Nephron progenitor cell (in vitro differentiated cells): ENCODE measurements around the gene DDX1.

Experiments used
- DNase-seq: peaks from one replicate; pipeline ENCODE4 v3.0.0; 2021
- H3K27ac Mint-ChIP-seq: 2 replicates; pipeline ENCODE4 v1.8.0; 2021; ENCODE audit warnings: mild to moderate bottlenecking, moderate library complexity, mixed read lengths
- H3K27me3 Mint-ChIP-seq: 2 replicates; pipeline ENCODE4 v1.8.0; 2021; ENCODE audit warnings: mild to moderate bottlenecking, low read depth, mixed read lengths; ENCODE audit not compliant: poor library complexity
- H3K36me3 Mint-ChIP-seq: 2 replicates; pipeline ENCODE4 v1.8.0; 2021; ENCODE audit warnings: low read depth, mixed read lengths
- H3K4me1 Mint-ChIP-seq: 2 replicates; pipeline ENCODE4 v1.8.0; 2021; ENCODE audit warnings: mixed read lengths
- H3K4me3 Mint-ChIP-seq: 2 replicates; pipeline ENCODE4 v1.8.0; 2021; ENCODE audit warnings: mild to moderate bottlenecking, moderate library complexity, mixed read lengths
- H3K9me3 Mint-ChIP-seq: 2 replicates; pipeline ENCODE4 v1.8.0; 2021; ENCODE audit warnings: mild to moderate bottlenecking, moderate library complexity, mixed read lengths
- TF ChIP-seq, protein P1 (sequence below): fragments of 200-600 bp; sonication (generic); IDR thresholded peaks from 2 replicates; pipeline ENCODE4 v1.5.0; 2021; ENCODE audit warnings: antibody characterized with exemption

The DDX1 gene

DNA sequence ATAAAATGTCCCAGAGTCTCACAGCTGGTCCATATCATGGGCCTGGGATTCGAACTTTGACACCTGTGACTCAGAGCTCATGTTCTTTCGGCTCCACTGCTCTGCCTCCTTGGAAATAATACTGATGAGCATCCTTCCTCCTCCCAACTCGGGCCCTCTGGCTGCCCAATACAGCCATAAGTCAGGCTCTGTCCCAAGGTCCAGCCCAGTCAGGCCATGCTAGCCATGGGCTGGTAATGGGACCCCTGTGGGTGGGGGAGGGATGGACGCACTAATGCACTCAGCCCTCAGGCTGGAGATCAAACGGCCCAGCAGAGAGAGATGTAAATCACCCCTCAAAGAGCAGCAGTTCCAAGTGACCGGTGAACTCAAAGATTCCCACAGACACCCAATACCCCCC, 61.1 kb downstream of the DDX1 start:
- peaks cover 1% of the 10 kb centered on the region for H3K9me3 Mint-ChIP-seq
- DNase-seq, result peak; percentile 84
- no peaks in the 10 kb centered on the region for H3K36me3 Mint-ChIP-seq
- H3K27ac Mint-ChIP-seq, result peak overlapping the region; percentile 98
- TF ChIP-seq, protein P1, sequence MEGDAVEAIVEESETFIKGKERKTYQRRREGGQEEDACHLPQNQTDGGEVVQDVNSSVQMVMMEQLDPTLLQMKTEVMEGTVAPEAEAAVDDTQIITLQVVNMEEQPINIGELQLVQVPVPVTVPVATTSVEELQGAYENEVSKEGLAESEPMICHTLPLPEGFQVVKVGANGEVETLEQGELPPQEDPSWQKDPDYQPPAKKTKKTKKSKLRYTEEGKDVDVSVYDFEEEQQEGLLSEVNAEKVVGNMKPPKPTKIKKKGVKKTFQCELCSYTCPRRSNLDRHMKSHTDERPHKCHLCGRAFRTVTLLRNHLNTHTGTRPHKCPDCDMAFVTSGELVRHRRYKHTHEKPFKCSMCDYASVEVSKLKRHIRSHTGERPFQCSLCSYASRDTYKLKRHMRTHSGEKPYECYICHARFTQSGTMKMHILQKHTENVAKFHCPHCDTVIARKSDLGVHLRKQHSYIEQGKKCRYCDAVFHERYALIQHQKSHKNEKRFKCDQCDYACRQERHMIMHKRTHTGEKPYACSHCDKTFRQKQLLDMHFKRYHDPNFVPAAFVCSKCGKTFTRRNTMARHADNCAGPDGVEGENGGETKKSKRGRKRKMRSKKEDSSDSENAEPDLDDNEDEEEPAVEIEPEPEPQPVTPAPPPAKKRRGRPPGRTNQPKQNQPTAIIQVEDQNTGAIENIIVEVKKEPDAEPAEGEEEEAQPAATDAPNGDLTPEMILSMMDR, result no peak
- H3K27me3 Mint-ChIP-seq, result peaks cover 12% of the 10 kb centered on the region
- H3K4me1 Mint-ChIP-seq, result peaks cover 95% of the 10 kb centered on the region
- H3K4me3 Mint-ChIP-seq, result no peak overlapping the region

DNA sequence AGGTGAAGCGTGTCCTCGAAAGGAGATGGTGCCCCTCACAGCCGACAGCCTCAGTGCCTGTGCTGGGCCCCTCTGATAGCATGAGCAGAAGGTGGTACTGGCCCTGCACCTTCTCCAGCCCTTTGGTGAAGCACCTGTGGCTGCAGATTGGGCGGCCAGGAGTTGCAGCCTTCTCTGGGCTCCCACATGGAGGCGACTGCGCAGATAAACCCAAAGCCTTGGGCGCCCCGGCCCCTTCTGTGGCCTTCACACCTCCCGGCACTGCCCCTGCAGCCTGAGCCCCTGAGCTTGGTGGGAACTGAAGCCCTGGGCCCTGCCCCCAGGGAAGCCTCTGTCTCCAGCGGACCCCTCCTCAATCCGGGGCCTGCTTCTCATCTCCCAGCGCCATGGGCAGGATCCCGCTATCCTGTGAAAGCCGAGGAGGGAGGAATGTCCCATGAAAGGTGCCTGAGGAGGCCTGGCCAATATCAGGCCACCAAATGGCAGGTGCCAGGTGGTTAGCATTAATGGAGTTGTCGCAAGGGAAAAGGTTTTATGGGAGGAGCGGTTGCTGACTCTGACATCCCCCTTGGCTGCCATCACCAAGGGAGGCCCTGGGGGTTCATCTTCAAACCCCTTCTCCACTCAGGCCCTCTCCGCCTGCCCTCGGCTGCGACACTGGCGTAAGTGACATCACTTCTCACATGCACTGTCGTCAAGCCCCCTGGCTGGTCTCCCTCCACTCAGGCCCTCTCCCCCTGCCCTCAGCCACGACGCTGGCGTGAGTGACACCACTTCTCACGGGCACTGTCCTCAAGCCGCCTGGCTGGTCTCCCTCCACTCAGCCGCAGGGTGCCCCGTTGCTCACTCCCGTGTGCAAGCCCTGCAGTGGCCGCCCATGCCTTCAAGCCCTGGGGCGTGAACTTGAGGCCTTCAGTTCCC, 62.4 kb downstream of the DDX1 start:
- peaks cover 14% of the 10 kb centered on the region for H3K9me3 Mint-ChIP-seq
- H3K4me1 Mint-ChIP-seq, result peaks cover 89% of the 10 kb centered on the region
- H3K36me3 Mint-ChIP-seq, result peaks cover 7% of the 10 kb centered on the region
- peaks cover 12% of the 10 kb centered on the region for H3K27me3 Mint-ChIP-seq
- no peak for DNase-seq
- H3K4me3 Mint-ChIP-seq, result no peak overlapping the region
- TF ChIP-seq, protein P1, result no peak
- H3K27ac Mint-ChIP-seq, result peak overlapping the region; percentile 98

DNA sequence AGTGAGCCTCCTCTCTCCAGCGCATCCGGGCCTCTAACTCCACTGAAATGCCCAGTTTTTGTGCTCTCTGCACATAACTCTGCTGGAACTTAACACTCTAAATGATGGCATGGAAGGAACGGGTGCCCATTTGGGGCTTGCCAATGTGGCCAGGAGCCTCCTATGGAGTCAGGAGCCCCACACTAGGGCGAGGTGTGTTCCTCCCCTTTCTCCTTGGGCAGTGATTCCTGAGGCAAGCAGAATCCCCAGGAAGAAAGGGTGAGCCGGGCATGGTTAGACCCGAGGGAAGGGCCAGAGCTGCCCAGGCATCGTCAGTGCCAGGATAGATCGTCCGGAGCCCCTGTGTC, 63.0 kb downstream of the DDX1 start:
- DNase-seq, result no peak
- no peak overlapping the region for H3K4me3 Mint-ChIP-seq
- TF ChIP-seq, protein P1, result no peak
- H3K27ac Mint-ChIP-seq, result no peak overlapping the region
- peaks cover 9% of the 10 kb centered on the region for H3K36me3 Mint-ChIP-seq
- peaks cover 12% of the 10 kb centered on the region for H3K27me3 Mint-ChIP-seq
- H3K4me1 Mint-ChIP-seq, result peaks cover 85% of the 10 kb centered on the region
- H3K9me3 Mint-ChIP-seq, result peaks cover 20% of the 10 kb centered on the region

DNA sequence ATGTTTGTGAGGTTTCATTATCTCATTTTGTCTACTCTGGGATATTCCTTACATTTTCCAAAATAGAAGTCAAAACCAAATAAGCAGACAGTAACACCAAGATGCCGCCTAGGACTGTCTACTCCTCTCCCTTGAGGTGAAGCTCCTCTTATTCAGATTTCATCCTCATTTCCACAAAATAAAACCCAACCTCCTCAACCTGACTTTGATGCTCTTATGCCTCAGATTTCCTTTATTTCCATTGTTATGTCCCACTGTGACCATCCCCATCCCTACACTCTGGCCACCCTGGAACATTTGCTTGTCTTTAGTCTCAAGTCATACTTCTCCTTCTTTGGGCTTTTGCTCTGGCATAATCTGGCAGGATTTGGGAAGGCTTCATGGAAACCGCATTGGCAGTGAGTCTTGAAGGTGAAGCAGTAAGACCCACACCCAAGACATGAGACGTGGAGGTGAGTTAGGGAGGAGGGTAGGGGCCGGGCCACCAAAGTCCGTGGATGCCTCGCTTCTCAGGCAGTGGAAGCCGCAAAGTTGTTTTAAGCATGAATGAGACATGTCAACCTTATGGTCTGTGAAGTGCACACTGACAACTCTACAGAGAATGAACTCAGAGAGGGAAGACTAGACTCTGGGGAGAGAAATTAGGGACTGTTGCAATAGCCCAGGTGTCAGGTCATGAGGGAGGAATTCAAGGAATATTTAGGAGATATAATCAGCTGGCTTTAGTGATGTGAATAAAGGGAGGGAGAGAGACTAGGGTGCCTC, 63.6 kb downstream of the DDX1 start:
- DNase-seq, result no peak
- Mint-ChIP-seq H3K9me3 (peaks cover 21% of the 10 kb centered on the region), H3K36me3 (peaks cover 9% of the 10 kb centered on the region), H3K4me3 (no peak overlapping the region), H3K27me3 (peaks cover 8% of the 10 kb centered on the region), H3K27ac (peak overlapping the region; percentile 64), H3K4me1 (peaks cover 80% of the 10 kb centered on the region)
- TF ChIP-seq, protein P1, result no peak

DNA sequence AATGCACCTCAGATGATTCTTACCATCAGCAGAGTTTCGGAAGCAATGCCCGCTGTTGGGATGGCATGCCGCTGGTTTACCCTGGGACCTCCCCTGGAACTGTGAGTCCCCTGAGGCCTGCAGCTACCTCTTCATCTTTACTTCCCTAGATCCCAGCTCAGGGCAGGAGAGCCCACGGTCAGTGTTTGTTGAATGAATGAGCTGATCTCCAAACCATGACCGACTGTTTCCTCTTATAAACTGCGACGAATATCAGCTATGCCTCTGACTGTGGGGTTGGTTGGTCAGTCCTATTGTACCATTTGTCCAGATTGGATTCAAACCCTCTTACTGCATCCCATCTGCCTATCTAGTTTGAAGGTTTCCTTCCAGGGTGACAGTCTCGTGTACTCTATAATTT, 64.4 kb downstream of the DDX1 start:
- peak overlapping the region; percentile 94 for H3K27ac Mint-ChIP-seq

More for the DNA sequence above, 64.4 kb downstream of the DDX1 start:
- Mint-ChIP-seq H3K27me3 (peaks cover 3% of the 10 kb centered on the region), H3K4me1 (peaks cover 80% of the 10 kb centered on the region), H3K4me3 (peak overlapping the region; percentile 3), H3K36me3 (peaks cover 9% of the 10 kb centered on the region), H3K9me3 (peaks cover 21% of the 10 kb centered on the region)
- DNase-seq, result no peak
- TF ChIP-seq, protein P1, result no peak
